ENCODE results near the gene SHCBP1L.

DNA sequence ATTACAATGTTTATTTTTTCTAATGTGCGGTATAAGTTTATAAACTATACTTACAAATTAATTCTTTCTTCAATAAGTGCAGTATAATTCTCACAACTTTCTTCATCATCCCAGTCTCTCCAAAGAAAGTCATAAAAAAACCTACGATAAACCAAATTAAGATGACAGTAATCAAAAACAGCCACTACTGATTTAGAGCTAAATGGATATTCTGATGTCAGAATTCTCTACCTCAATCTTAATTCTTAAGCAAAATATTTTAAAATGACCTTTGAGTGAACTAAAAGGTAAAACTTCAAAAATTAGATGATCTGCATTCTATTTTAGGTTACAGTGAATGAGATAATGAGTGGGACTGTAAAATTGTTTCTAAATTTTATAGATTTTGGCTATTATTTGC lies 13.6 kb downstream of the SHCBP1L start:
- TF ChIP-seq, protein P1, sequence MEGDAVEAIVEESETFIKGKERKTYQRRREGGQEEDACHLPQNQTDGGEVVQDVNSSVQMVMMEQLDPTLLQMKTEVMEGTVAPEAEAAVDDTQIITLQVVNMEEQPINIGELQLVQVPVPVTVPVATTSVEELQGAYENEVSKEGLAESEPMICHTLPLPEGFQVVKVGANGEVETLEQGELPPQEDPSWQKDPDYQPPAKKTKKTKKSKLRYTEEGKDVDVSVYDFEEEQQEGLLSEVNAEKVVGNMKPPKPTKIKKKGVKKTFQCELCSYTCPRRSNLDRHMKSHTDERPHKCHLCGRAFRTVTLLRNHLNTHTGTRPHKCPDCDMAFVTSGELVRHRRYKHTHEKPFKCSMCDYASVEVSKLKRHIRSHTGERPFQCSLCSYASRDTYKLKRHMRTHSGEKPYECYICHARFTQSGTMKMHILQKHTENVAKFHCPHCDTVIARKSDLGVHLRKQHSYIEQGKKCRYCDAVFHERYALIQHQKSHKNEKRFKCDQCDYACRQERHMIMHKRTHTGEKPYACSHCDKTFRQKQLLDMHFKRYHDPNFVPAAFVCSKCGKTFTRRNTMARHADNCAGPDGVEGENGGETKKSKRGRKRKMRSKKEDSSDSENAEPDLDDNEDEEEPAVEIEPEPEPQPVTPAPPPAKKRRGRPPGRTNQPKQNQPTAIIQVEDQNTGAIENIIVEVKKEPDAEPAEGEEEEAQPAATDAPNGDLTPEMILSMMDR (IDR thresholded peaks at IDR 0.05): no peak
- TF ChIP-seq POLR2AphosphoS5 (IDR thresholded peaks at IDR 0.05; ENCODE audit: low read depth, low read length) (no peak), TCF7L2 (IDR thresholded peaks at IDR 0.05; ENCODE audit: low read depth, low read length) (no peak)
